Measurements from ENCODE around the gene ITPR1. TPM values are rescaled to one million over a fixed set of nuclear protein-coding genes. Genes with fewer than 3 reads are reported as not detected.

The ITPR1 gene
- total RNA-seq, 4 donors from 2014 or later, result 184 to 305 (median 218) TPM

DNA sequence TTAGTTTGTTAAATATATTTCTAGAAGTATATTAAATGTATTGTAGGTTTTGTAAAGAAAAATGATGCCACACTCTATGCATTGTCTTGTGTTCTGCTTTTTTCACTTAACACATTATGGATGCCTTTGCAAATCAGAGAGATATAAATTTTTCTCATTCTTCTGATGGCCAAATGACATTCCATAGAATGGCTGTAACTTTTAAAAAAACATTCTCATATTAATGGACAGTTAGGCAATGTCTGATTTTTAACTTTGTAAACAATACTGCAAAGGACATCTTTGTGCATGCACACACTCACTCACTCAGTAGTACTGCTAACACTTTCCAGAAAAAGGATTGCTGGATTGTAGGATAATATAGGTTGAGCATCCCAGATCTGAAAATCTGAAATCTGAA is 195.9 kb downstream of the ITPR1 start:
- no peak for TF ChIP-seq POLR2AphosphoS5 (IDR thresholded peaks at IDR 0.05)
- H3K27me3 ChIP-seq, result no peaks in the 10 kb centered on the region
- peaks cover 0 to 9% (median 0%) of the 10 kb centered on the region in 3 donors for H3K9me3 ChIP-seq
- H3K4me1 ChIP-seq, result no peaks in the 10 kb centered on the region
- no peak overlapping the region for H3K4me3 ChIP-seq
- ATAC-seq, result no peak
- H3K27ac ChIP-seq, result no peak overlapping the region
- H3K36me3 ChIP-seq, result peaks cover 0 to 99% of the 10 kb centered on the region in 2 donors

DNA sequence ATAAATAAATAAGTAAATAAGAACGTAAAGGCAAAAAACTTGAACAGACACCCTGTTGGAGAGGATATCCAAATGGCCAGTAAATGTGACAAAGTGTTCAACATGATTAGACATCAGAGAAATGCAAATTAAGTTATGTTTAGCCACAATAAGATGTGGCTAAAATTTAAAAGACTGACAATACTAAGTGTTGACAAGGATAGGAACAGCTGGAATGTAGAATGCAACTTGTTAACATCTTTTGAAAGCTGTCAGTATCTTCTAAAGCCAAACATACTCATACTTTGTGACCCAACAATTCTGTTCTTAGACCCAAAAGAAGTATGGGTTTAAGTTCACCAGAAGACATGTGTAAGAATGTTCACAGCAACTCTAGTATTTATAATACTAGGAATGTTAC is 197.1 kb downstream of the ITPR1 start:
- Histone ChIP-seq H3K36me3 (peaks cover 0 to 95% of the 10 kb centered on the region in 2 donors), H3K9me3 (peaks cover 0 to 9% (median 0%) of the 10 kb centered on the region in 3 donors), H3K4me3 (no peak overlapping the region), H3K27me3 (no peaks in the 10 kb centered on the region), H3K4me1 (no peaks in the 10 kb centered on the region), H3K27ac (no peak overlapping the region)
- WGBS, 2 donors (ENCODE audit: low coverage in 1 of 2), result 87 to 100% methylated on average over 1 of the region's 1 CpG
- ATAC-seq, result no peak
- TF ChIP-seq, protein P1, sequence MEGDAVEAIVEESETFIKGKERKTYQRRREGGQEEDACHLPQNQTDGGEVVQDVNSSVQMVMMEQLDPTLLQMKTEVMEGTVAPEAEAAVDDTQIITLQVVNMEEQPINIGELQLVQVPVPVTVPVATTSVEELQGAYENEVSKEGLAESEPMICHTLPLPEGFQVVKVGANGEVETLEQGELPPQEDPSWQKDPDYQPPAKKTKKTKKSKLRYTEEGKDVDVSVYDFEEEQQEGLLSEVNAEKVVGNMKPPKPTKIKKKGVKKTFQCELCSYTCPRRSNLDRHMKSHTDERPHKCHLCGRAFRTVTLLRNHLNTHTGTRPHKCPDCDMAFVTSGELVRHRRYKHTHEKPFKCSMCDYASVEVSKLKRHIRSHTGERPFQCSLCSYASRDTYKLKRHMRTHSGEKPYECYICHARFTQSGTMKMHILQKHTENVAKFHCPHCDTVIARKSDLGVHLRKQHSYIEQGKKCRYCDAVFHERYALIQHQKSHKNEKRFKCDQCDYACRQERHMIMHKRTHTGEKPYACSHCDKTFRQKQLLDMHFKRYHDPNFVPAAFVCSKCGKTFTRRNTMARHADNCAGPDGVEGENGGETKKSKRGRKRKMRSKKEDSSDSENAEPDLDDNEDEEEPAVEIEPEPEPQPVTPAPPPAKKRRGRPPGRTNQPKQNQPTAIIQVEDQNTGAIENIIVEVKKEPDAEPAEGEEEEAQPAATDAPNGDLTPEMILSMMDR (IDR thresholded peaks at IDR 0.05), result no peak
- TF ChIP-seq POLR2A (IDR thresholded peaks at IDR 0.05) (no peak), EP300 (IDR thresholded peaks at IDR 0.05) (no peak), POLR2AphosphoS5 (IDR thresholded peaks at IDR 0.05) (no peak)

DNA sequence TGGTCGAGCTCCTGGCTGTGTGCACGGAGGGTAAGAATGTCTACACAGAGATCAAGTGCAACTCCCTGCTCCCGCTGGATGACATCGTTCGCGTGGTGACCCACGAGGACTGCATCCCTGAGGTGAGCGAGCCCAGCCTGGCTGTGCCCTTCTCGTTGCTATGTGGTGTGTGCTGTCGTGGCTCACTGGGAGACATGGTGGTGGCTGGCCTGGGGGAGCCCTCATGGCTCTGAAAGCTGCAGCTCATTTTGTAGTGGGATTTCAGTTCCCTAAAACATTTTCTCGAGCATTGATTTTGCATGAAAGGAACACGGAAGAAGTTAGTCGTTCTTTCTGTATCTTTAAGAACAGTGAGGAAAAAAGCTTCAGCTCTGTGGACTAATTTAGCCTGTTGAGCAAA is 200.5 kb downstream of the ITPR1 start:
- WGBS, 2 donors (ENCODE audit: low coverage in 1 of 2), result 83 to 85% methylated on average over 9 to 13 of the region's 13 CpGs
- Histone ChIP-seq H3K27ac (no peak overlapping the region), H3K4me1 (peaks cover 0 to 6% (median 0%) of the 10 kb centered on the region in 3 donors), H3K4me3 (no peak overlapping the region), H3K36me3 (peaks cover 0 to 89% of the 10 kb centered on the region in 2 donors), H3K27me3 (no peaks in the 10 kb centered on the region), H3K9me3 (peaks cover 0 to 9% (median 0%) of the 10 kb centered on the region in 3 donors)
- ATAC-seq, result no peak
- TF ChIP-seq POLR2AphosphoS5 (IDR thresholded peaks at IDR 0.05), result no peak
- TF ChIP-seq EP300 (IDR thresholded peaks at IDR 0.05), result no peak
- TF ChIP-seq POLR2A (IDR thresholded peaks at IDR 0.05), result no peak
- TF ChIP-seq, protein P1 (IDR thresholded peaks at IDR 0.05), result no peak

DNA sequence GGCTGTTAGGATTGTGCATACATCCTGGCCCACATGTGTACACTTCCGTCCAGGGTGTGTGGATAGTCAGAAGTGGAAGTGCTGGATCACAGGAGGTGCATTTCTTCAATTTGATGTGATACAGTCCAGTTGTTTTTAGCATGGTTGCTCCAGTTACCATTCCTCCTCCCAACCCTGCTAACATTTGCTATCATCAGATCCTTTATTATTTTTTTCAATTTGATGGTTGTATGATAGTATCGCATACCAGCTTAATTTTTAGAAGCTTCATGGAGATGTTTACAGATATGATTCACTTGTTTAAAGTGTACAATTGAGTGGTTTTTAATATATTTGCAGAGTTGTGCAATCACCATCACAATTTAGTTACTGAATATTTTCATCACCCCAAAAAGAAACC is 202.7 kb downstream of the ITPR1 start:
- no peak for ATAC-seq
- H3K9me3 ChIP-seq, result no peaks in the 10 kb centered on the region
- peaks cover 0 to 88% of the 10 kb centered on the region in 2 donors for H3K36me3 ChIP-seq
- no peak overlapping the region for H3K27ac ChIP-seq
- TF ChIP-seq, protein P1 (IDR thresholded peaks at IDR 0.05), result no peak
- TF ChIP-seq EP300 (IDR thresholded peaks at IDR 0.05), result no peak
- no peak for TF ChIP-seq POLR2AphosphoS5 (IDR thresholded peaks at IDR 0.05)
- no peak for TF ChIP-seq POLR2A (IDR thresholded peaks at IDR 0.05)
- WGBS, 2 donors (ENCODE audit: low coverage in 1 of 2), result 76 to 83% methylated on average over 2 of the region's 2 CpGs
- H3K27me3 ChIP-seq, result no peaks in the 10 kb centered on the region
- peaks cover 0 to 6% (median 0%) of the 10 kb centered on the region in 3 donors for H3K4me1 ChIP-seq
- H3K4me3 ChIP-seq, result no peak overlapping the region

DNA sequence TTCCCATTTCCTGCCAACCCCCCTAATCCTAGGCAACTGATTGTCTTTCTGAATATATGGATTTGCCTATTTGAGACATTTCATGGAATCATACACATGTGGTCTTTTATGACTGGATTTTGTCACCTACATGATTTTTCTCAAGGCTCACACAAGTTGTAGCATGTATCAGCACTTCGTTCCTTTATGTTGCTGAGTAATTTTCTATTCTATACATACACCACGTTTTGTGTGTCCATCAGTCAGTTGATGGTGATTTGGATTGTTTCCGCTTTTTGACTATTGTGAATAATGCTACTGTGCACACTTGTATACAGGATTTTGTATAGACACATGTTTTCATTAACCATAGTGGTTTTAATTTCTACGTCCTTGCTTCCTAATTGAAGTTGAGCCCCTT is 203.1 kb downstream of the ITPR1 start:
- no peak for ATAC-seq
- Histone ChIP-seq H3K27ac (no peak overlapping the region), H3K36me3 (peaks cover 0 to 88% of the 10 kb centered on the region in 2 donors)

More for the DNA sequence above, 203.1 kb downstream of the ITPR1 start:
- no peaks in the 10 kb centered on the region for H3K9me3 ChIP-seq
- TF ChIP-seq EP300 (IDR thresholded peaks at IDR 0.05) (no peak), POLR2AphosphoS5 (IDR thresholded peaks at IDR 0.05) (no peak), POLR2A (IDR thresholded peaks at IDR 0.05) (no peak)
- TF ChIP-seq, protein P1 (IDR thresholded peaks at IDR 0.05), result no peak
- WGBS, 2 donors (ENCODE audit: low coverage in 1 of 2), result 67 to 83% methylated on average over 3 to 4 of the region's 4 CpGs
- H3K27me3 ChIP-seq, result no peaks in the 10 kb centered on the region
- peaks cover 0 to 6% (median 0%) of the 10 kb centered on the region in 3 donors for H3K4me1 ChIP-seq
- no peak overlapping the region for H3K4me3 ChIP-seq

Data from gastroesophageal sphincter (tissue), 4 donors.